Activated naive CD8-positive, alpha-beta T cell treated with anti-CD3 and anti-CD28 coated beads, Interleukin-2, amount 50 U/mL, for 16 hours (primary cell): ENCODE results near the gene PDE6H.

Source experiments
- DNase-seq: peaks from one replicate; pipeline ENCODE4 v3.0.0-alpha.2; 2020; ENCODE audit warnings: low read depth, low spot score

The PDE6H gene

GRCh38 chr12:14951851-14952250, 21.0 kb upstream of the PDE6H start:
- no peak for DNase-seq

- DNase-seq, result no peak
These were observed 20.4 kb upstream of the PDE6H start for GRCh38 chr12:14952299-14952921.

- DNase-seq, result no peak
These were observed 19.1 kb upstream of the PDE6H start for GRCh38 chr12:14953752-14954151.

- no peak for DNase-seq
These were observed 18.6 kb upstream of the PDE6H start for GRCh38 chr12:14954269-14954668.

GRCh38 chr12:14956024-14956891, 16.6 kb upstream of the PDE6H start:
- DNase-seq, result no peak

GRCh38 chr12:14956905-14957304, 15.9 kb upstream of the PDE6H start:
- no peak for DNase-seq

GRCh38 chr12:14957551-14958168, 15.2 kb upstream of the PDE6H start:
- DNase-seq, result no peak

GRCh38 chr12:14958361-14959125, 14.3 kb upstream of the PDE6H start:
- no peak for DNase-seq

- DNase-seq, result no peak
These were observed 13.8 kb upstream of the PDE6H start for GRCh38 chr12:14959126-14959440.

- no peak for DNase-seq
These were observed 13.4 kb upstream of the PDE6H start for GRCh38 chr12:14959463-14959862.

GRCh38 chr12:14959916-14960496, 12.8 kb upstream of the PDE6H start:
- DNase-seq, result no peak

GRCh38 chr12:14960548-14961465, 12.0 kb upstream of the PDE6H start:
- DNase-seq, result no peak

GRCh38 chr12:14961466-14962152, 11.2 kb upstream of the PDE6H start, which contains the start of gene ARHGDIB:
TSS of gene ARHGDIB (minus strand) at chr12:14961601. CDS start at chr12:14950712, 10,889 bp downstream.
- DNase-seq, result peak; percentile 24

- no peak for DNase-seq
These were observed 10.7 kb upstream of the PDE6H start for GRCh38 chr12:14962153-14962539.

- no peak for DNase-seq
These were observed 10.0 kb upstream of the PDE6H start for GRCh38 chr12:14962797-14963196.

GRCh38 chr12:14963520-14963919, 9.3 kb upstream of the PDE6H start:
- DNase-seq, result no peak

- no peak for DNase-seq
These were observed 8.4 kb upstream of the PDE6H start for GRCh38 chr12:14964406-14964805.

GRCh38 chr12:14965221-14965620, 7.6 kb upstream of the PDE6H start:
- DNase-seq, result no peak

- no peak for DNase-seq
These were observed 4.4 kb upstream of the PDE6H start for GRCh38 chr12:14968478-14968877.

GRCh38 chr12:14970473-14970872, 2.4 kb upstream of the PDE6H start:
- DNase-seq, result no peak
